Activated naive CD4-positive, alpha-beta T cell treated with anti-CD3 and anti-CD28 coated beads, Interleukin-2, amount 10 ng/mL, durations not matched to agents 7 days and 5 days (primary cell): ENCODE measurements around the gene TAB3.

ENCODE experiments used
- CTCF ChIA-PET: fragments of 350-600 bp; sonication (Branson Sonifier 250); formaldehyde crosslinking; loops from one replicate; lab custom pipeline; 2021; ENCODE audit warnings: antibody characterized with exemption; lab: Charles Lee
- DNase-seq: peaks from one replicate; pipeline ENCODE4 v3.0.0-alpha.2; 2020
- H3K27ac Mint-ChIP-seq: one replicate; pipeline ENCODE4 v1.8.0; 2021; ENCODE audit warnings: mild to moderate bottlenecking, moderate library complexity, mixed read lengths
- H3K27me3 Mint-ChIP-seq: one replicate; pipeline ENCODE4 v1.8.0; 2021; ENCODE audit warnings: mild to moderate bottlenecking, mixed read lengths
- H3K36me3 Mint-ChIP-seq: one replicate; pipeline ENCODE4 v1.8.0; 2021; ENCODE audit warnings: mixed read lengths
- H3K4me1 Mint-ChIP-seq: one replicate; pipeline ENCODE4 v1.8.0; 2021; ENCODE audit warnings: mixed read lengths
- H3K4me3 Mint-ChIP-seq: one replicate; pipeline ENCODE4 v1.8.0; 2021; ENCODE audit warnings: mild to moderate bottlenecking, moderate library complexity, mixed read lengths
- H3K9me3 Mint-ChIP-seq: one replicate; pipeline ENCODE4 v1.8.0; 2021; ENCODE audit warnings: mixed read lengths

TAB3 gene

DNA sequence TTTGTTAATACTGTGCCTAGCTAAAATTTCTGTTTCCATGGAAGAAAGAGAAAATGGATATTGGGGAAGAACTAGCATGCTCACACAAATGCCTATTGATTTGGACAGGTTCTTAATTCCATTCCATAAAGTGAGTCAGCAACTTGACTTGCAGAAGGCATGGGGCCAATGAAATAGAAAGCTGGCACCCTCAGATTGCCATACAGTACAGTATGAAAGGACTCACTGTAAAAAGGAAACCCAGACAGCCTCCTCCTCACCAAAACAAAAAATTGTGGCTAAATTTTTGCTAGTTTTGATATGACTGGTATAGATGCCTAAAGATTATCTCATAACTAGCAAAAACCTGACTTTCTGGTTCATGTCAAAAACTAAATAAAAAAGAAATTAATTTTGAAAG lies 11.2 kb upstream of the TAB3 start:
- Mint-ChIP-seq H3K4me1 (peaks cover 10% of the 10 kb centered on the region), H3K27ac (no peak overlapping the region), H3K9me3 (no peaks in the 10 kb centered on the region), H3K36me3 (no peaks in the 10 kb centered on the region), H3K27me3 (peaks cover 7% of the 10 kb centered on the region), H3K4me3 (no peak overlapping the region)
- no peak for DNase-seq
- CTCF ChIA-PET: no interaction called here

GRCh38 chrX:30898886-30899285 lies 9.8 kb upstream of the TAB3 start:
- DNase-seq: no peak
- peaks cover 7% of the 10 kb centered on the region for H3K27me3 Mint-ChIP-seq
- H3K36me3 Mint-ChIP-seq: no peaks in the 10 kb centered on the region
- CTCF ChIA-PET: no interaction called here
- H3K4me3 Mint-ChIP-seq: no peak overlapping the region
- no peaks in the 10 kb centered on the region for H3K9me3 Mint-ChIP-seq
- H3K4me1 Mint-ChIP-seq: peaks cover 11% of the 10 kb centered on the region
- no peak overlapping the region for H3K27ac Mint-ChIP-seq

DNA sequence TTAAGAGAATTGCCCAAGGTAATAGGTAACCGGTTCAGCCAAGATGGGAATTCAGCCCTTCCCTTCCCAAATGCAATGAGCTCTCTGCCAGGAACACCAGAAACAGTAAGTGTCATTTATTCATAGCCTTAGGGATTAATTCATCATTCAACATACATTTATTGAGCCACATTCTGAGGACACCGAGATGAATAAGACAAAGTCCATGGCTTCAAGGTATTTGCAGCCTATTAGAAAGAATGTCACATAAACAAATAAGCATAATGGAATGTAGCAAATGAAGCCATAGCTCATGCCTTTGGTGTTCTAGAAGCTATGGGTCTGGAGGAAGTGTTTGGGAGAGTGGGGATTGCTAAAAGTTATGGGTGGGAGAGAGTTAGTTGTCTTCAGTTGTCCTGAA lies 6.3 kb upstream of the TAB3 start:
- H3K4me1 Mint-ChIP-seq: peaks cover 12% of the 10 kb centered on the region

GRCh38 chrX:30893206-30893605 lies 4.2 kb upstream of the TAB3 start:
- Mint-ChIP-seq H3K27ac (no peak overlapping the region), H3K36me3 (no peaks in the 10 kb centered on the region)
- CTCF ChIA-PET: no interaction called here

More for the DNA sequence above, 6.3 kb upstream of the TAB3 start:
- Mint-ChIP-seq H3K27ac (no peak overlapping the region), H3K9me3 (no peaks in the 10 kb centered on the region), H3K4me3 (no peak overlapping the region), H3K36me3 (no peaks in the 10 kb centered on the region), H3K27me3 (peaks cover 5% of the 10 kb centered on the region)
- CTCF ChIA-PET: interaction anchor here (0.7 kb wide), 1 partner anchor 9 kb away, joined by 3 read pairs; no protein-coding TSS in a partner anchor
- DNase-seq: no peak

DNA sequence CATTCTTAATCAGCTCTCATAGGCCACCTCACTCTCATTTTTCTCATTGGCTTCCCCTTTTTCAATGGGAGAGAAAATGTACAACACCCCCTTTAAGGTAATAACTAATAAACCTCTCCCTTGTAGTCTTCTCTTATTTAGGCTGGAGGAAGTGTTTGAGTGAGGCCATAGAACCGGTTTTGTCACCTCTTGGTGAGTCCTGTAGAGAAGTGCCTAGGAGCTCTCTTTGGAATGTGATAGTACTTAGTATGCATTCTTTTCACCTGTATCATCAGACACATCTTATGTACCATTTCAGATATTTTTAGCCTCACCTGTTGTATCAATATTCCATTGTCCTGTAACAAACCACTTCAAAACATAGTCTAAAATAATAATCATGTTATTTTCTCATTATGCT lies 3.5 kb upstream of the TAB3 start:
- Mint-ChIP-seq H3K27me3 (peaks cover 5% of the 10 kb centered on the region), H3K4me3 (no peak overlapping the region)

More at GRCh38 chrX:30893206-30893605, 4.2 kb upstream of the TAB3 start:
- no peaks in the 10 kb centered on the region for H3K9me3 Mint-ChIP-seq
- no peak overlapping the region for H3K4me3 Mint-ChIP-seq
- no peak for DNase-seq
- H3K4me1 Mint-ChIP-seq: peaks cover 12% of the 10 kb centered on the region
- peaks cover 5% of the 10 kb centered on the region for H3K27me3 Mint-ChIP-seq

DNA sequence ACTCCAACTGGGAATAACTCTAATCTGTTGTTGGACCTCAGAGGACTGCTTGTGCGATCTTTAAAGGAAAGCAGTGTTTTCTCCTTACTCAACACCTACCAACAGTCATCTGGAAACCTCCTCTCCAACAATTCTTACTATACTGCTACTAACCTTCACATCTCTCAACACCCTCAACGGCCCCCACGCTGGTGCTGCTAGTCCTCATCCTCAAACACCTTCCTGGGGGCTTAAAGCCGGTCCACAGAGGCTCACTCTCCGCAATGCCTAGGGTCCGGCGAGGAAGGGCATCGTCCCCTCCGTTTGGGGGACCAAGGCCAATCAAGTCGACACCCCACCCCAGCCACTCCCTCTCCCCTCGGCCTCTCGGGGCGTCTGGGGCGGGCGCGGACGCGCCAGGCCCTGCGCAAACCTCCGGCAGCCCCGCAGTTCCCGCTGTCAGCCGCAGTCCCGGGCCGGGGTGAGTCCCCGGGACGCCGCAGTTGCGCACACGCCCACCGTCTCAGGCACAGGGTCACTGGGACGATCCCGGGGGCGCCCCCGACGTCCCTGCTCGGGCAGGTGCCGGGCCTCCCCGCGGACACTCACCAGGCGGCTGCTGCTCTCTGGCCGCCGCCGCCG lies 418 bp downstream of the TAB3 start:
- no peak for DNase-seq
- Mint-ChIP-seq H3K27me3 (peaks cover 5% of the 10 kb centered on the region), H3K36me3 (peaks cover 5% of the 10 kb centered on the region), H3K4me1 (peaks cover 34% of the 10 kb centered on the region), H3K27ac (peak overlapping the region; percentile 91), H3K9me3 (no peaks in the 10 kb centered on the region), H3K4me3 (peak overlapping the region; percentile 84)
- CTCF ChIA-PET: interaction anchor here (1.1 kb wide), 1 partner anchor 153 kb away, joined by 7 read pairs; no protein-coding TSS in a partner anchor

More for the DNA sequence above, 3.5 kb upstream of the TAB3 start:
- Mint-ChIP-seq H3K27ac (no peak overlapping the region), H3K4me1 (peaks cover 18% of the 10 kb centered on the region), H3K9me3 (no peaks in the 10 kb centered on the region), H3K36me3 (no peaks in the 10 kb centered on the region)
- CTCF ChIA-PET: no interaction called here
- no peak for DNase-seq

DNA sequence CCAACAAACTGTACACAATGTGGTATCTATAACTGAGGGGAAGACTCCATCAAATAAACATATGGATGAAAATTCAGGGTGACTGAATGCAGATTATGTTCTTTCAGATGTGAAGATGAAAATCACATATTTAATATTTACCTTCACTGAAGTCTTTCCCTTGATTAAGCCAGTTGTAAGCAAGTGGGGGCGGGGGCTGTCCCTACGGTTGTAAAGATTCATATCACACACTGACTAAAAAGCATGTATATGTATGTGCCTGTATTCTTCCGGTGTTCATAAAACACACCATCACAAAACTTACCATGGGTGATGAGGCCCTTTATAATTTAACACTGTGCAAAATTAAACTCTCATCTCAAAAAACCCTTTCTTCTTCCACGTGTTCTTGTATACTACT lies 1.3 kb downstream of the TAB3 start:
- H3K27me3 Mint-ChIP-seq: peaks cover 5% of the 10 kb centered on the region
- peak overlapping the region; percentile 84 for H3K4me3 Mint-ChIP-seq
- peaks cover 5% of the 10 kb centered on the region for H3K36me3 Mint-ChIP-seq
- CTCF ChIA-PET: interaction anchor here (0.9 to 1.1 kb wide), 2 partner anchors 152 to 252 kb away, joined by 3 to 7 read pairs; no protein-coding TSS in a partner anchor
- peaks cover 34% of the 10 kb centered on the region for H3K4me1 Mint-ChIP-seq
- H3K9me3 Mint-ChIP-seq: no peaks in the 10 kb centered on the region
- DNase-seq: peak; percentile 22
- H3K27ac Mint-ChIP-seq: peak overlapping the region; percentile 91

- Mint-ChIP-seq H3K4me1 (peaks cover 36% of the 10 kb centered on the region), H3K4me3 (peak overlapping the region; percentile 84), H3K27me3 (peaks cover 5% of the 10 kb centered on the region), H3K27ac (no peak overlapping the region), H3K9me3 (no peaks in the 10 kb centered on the region), H3K36me3 (peaks cover 6% of the 10 kb centered on the region)
- CTCF ChIA-PET: interaction anchor here (0.9 to 1.1 kb wide), 2 partner anchors 151 to 252 kb away, joined by 3 to 7 read pairs; no protein-coding TSS in a partner anchor
- no peak for DNase-seq
These were observed 1.8 kb downstream of the TAB3 start for GRCh38 chrX:30887288-30887687.

- CTCF ChIA-PET: no interaction called here
- Mint-ChIP-seq H3K9me3 (no peaks in the 10 kb centered on the region), H3K27ac (no peak overlapping the region)
These were observed 3.9 kb downstream of the TAB3 start for GRCh38 chrX:30885136-30885535.

DNA sequence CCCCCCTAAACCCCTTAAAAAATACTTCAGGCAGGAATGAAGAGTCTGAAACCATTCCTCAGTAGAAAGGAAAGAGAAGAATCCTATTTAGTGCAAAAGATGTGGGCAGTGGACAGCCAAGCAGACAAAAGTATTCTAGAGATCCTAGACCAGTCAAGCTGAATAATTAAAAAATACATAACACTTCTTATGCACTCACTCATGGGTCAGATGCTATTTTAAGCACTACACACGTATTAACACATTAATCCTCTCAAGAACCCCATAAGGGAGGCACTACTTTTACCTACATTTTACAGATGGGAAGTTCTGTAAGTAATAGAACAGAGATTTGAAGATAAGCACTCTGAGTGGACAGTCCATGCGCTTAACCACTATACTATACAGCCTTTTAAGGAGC lies 5.9 kb downstream of the TAB3 start:
- CTCF ChIA-PET: no interaction called here
- Mint-ChIP-seq H3K27me3 (no peaks in the 10 kb centered on the region), H3K9me3 (no peaks in the 10 kb centered on the region), H3K4me1 (peaks cover 31% of the 10 kb centered on the region), H3K36me3 (peaks cover 6% of the 10 kb centered on the region), H3K4me3 (no peak overlapping the region), H3K27ac (no peak overlapping the region)
- DNase-seq: no peak

More at GRCh38 chrX:30885136-30885535, 3.9 kb downstream of the TAB3 start:
- peaks cover 38% of the 10 kb centered on the region for H3K4me1 Mint-ChIP-seq
- H3K36me3 Mint-ChIP-seq: peaks cover 6% of the 10 kb centered on the region
- no peaks in the 10 kb centered on the region for H3K27me3 Mint-ChIP-seq
- H3K4me3 Mint-ChIP-seq: no peak overlapping the region
- no peak for DNase-seq

DNA sequence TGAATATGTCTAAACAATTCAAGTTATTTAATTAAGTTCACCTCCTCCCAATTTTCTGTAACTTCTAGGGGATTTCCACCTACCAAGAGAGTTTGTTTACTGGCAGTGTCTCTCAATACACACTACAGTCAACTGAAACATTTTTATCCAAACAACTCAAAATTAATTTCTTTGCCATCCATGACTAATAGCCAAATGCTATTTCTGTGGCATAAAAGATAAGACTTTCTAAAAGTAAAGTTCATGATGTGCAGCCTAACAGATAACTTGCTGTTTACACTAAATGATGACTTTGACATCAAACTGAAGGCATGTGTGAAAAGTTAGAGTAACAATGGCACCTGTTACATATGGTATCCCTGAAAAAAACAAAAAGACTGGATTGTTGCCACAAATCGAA lies 7.3 kb downstream of the TAB3 start:
- no peak for DNase-seq
- H3K36me3 Mint-ChIP-seq: peaks cover 6% of the 10 kb centered on the region
- H3K4me3 Mint-ChIP-seq: no peak overlapping the region
- no peaks in the 10 kb centered on the region for H3K27me3 Mint-ChIP-seq
- H3K27ac Mint-ChIP-seq: no peak overlapping the region
- CTCF ChIA-PET: no interaction called here
- no peaks in the 10 kb centered on the region for H3K9me3 Mint-ChIP-seq
- H3K4me1 Mint-ChIP-seq: peaks cover 19% of the 10 kb centered on the region

DNA sequence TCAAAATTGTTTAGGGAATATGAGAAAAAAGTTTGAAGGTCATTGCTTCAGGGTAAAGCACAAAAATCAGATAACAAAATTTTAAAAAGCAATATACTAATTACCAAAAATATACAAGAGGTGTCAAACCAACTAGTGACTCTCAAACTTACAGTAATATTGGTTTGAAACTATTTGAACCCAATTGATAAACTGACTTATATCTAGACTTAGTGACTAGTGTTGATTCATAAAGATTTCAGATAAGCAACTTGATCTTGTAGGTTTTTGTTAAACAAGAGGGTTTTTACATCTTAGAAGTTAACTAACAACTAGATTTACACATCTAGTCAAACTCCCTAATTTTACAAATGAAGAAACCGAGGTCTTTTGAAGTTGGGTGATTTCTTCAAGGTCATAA lies 7.7 kb downstream of the TAB3 start:
- CTCF ChIA-PET: no interaction called here
- H3K4me1 Mint-ChIP-seq: peaks cover 14% of the 10 kb centered on the region
- H3K27ac Mint-ChIP-seq: no peak overlapping the region
- H3K27me3 Mint-ChIP-seq: no peaks in the 10 kb centered on the region
- H3K36me3 Mint-ChIP-seq: peaks cover 5% of the 10 kb centered on the region
- DNase-seq: no peak
- no peak overlapping the region for H3K4me3 Mint-ChIP-seq
- H3K9me3 Mint-ChIP-seq: no peaks in the 10 kb centered on the region

DNA sequence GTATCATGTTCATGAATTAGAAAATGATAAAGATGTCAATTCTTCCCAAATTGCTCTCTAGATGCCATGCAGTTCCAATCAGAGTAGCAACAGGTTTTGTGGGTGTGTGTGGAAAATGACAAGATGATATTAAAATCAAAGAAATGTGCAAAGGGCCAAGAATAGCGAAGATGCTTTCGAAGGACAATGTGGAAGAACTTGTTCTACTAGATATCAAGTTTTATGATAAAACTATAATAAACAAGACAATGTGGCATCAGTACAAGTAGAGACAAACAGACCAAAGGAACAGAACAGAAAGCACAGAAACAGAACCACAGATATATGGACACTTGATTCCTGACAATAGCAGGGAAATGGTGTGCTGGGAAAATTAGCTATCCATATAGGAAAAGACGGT lies 9.0 kb downstream of the TAB3 start:
- CTCF ChIA-PET: no interaction called here
- H3K27ac Mint-ChIP-seq: no peak overlapping the region
- peaks cover 9% of the 10 kb centered on the region for H3K4me1 Mint-ChIP-seq
- no peaks in the 10 kb centered on the region for H3K27me3 Mint-ChIP-seq
- H3K9me3 Mint-ChIP-seq: no peaks in the 10 kb centered on the region
- no peak for DNase-seq
- H3K4me3 Mint-ChIP-seq: no peak overlapping the region
- H3K36me3 Mint-ChIP-seq: peaks cover 2% of the 10 kb centered on the region

- no peak overlapping the region for H3K4me3 Mint-ChIP-seq
- no peaks in the 10 kb centered on the region for H3K9me3 Mint-ChIP-seq
- peak overlapping the region; percentile 15 for H3K27ac Mint-ChIP-seq
- CTCF ChIA-PET: no interaction called here
- no peak for DNase-seq
- H3K27me3 Mint-ChIP-seq: no peaks in the 10 kb centered on the region
- H3K36me3 Mint-ChIP-seq: no peaks in the 10 kb centered on the region
- no peaks in the 10 kb centered on the region for H3K4me1 Mint-ChIP-seq
These were observed 12.7 kb downstream of the TAB3 start for GRCh38 chrX:30876367-30876766.

GRCh38 chrX:30875957-30876356 lies 13.1 kb downstream of the TAB3 start:
- no peaks in the 10 kb centered on the region for H3K4me1 Mint-ChIP-seq
- DNase-seq: no peak
- CTCF ChIA-PET: no interaction called here
- H3K4me3 Mint-ChIP-seq: no peak overlapping the region
- no peaks in the 10 kb centered on the region for H3K36me3 Mint-ChIP-seq
- no peak overlapping the region for H3K27ac Mint-ChIP-seq
- no peaks in the 10 kb centered on the region for H3K9me3 Mint-ChIP-seq
- no peaks in the 10 kb centered on the region for H3K27me3 Mint-ChIP-seq
